Activated CD8-positive, alpha-beta T cell treated with anti-CD3 and anti-CD28 coated beads, Interleukin-2, amount 10 ng/mL, durations not matched to agents 7 days and 5 days (primary cell): ENCODE results near the gene ZNF169. TPM values are rescaled to one million over a fixed set of nuclear protein-coding genes. Genes with fewer than 3 reads are reported as not detected.
"Not testable (repeated sequence)": the region's sequence is repeated elsewhere in the genome, so short reads cannot be mapped to it uniquely, and the experiment has no call there.

Experiments used
- ATAC-seq: fragments of 150-1000 bp; cut with Tn5 transposase; one replicate; pipeline ENCODE4 v1.10.0; 2021; ENCODE audit warnings: moderate library complexity
- CTCF ChIA-PET: fragments of 350-600 bp; sonication (Branson Sonifier 250); formaldehyde crosslinking; loops from one replicate; lab custom pipeline; 2021; ENCODE audit warnings: antibody characterized with exemption; lab: Charles Lee
- POLR2A ChIA-PET: fragments of 350-600 bp; sonication (Branson Sonifier 250); formaldehyde crosslinking; loops from one replicate; lab custom pipeline; 2021; ENCODE audit warnings: antibody characterized with exemption; lab: Charles Lee
- DNase-seq: peaks from one replicate; pipeline ENCODE4 v3.0.0-alpha.2; 2020
- H3K27ac Mint-ChIP-seq: one replicate; pipeline ENCODE4 v1.8.0; 2021; ENCODE audit warnings: mild to moderate bottlenecking, mixed read lengths
- H3K27me3 Mint-ChIP-seq: one replicate; pipeline ENCODE4 v1.8.0; 2021; ENCODE audit warnings: low read depth, mixed read lengths
- H3K36me3 Mint-ChIP-seq: one replicate; pipeline ENCODE4 v1.8.0; 2021; ENCODE audit warnings: low read depth, mixed read lengths
- H3K4me1 Mint-ChIP-seq: one replicate; pipeline ENCODE4 v1.8.0; 2021; ENCODE audit warnings: low read depth, mixed read lengths
- H3K4me3 Mint-ChIP-seq: one replicate; pipeline ENCODE4 v1.8.0; 2021; ENCODE audit warnings: mild to moderate bottlenecking, mixed read lengths
- H3K9me3 Mint-ChIP-seq: one replicate; pipeline ENCODE4 v1.8.0; 2022; ENCODE audit warnings: mixed read lengths; ENCODE audit not compliant: insufficient read depth
- total RNA-seq, 2 experiments: library from RNA; stranded (reverse); gene quantifications; one replicate each; pipeline ENCODE4 v1.2.3, GENCODE V29; 2021

Gene ZNF169
- total RNA-seq, 2 experiments from 2014 or later, result 5.8 to 8.0 TPM

GRCh38 chr9:94328544-94328943, 69.4 kb downstream of the ZNF169 start, which contains the start of gene NUTM2F:
NUTM2F (minus strand) TSS chr9:94328644; CDS start chr9:94328623, 21 bp downstream.
- CTCF ChIA-PET, result not testable (repeated sequence)

GRCh38 chr9:94336445-94336844, 77.3 kb downstream of the ZNF169 start:
- H3K4me3 Mint-ChIP-seq, CTCF ChIA-PET, H3K4me1 Mint-ChIP-seq, H3K27me3 Mint-ChIP-seq, ATAC-seq, H3K9me3 Mint-ChIP-seq, H3K27ac Mint-ChIP-seq, POLR2A ChIA-PET, H3K36me3 Mint-ChIP-seq, DNase-seq: not testable (repeated sequence)

More at GRCh38 chr9:94328544-94328943, 69.4 kb downstream of the ZNF169 start, which contains the start of gene NUTM2F:
- H3K4me3 Mint-ChIP-seq, POLR2A ChIA-PET, H3K9me3 Mint-ChIP-seq, DNase-seq, H3K4me1 Mint-ChIP-seq, H3K27ac Mint-ChIP-seq, H3K36me3 Mint-ChIP-seq, ATAC-seq, H3K27me3 Mint-ChIP-seq: not testable (repeated sequence)

GRCh38 chr9:94338723-94339122, 79.6 kb downstream of the ZNF169 start:
- POLR2A ChIA-PET, DNase-seq, H3K27ac Mint-ChIP-seq, H3K27me3 Mint-ChIP-seq, H3K36me3 Mint-ChIP-seq, H3K9me3 Mint-ChIP-seq, CTCF ChIA-PET, ATAC-seq, H3K4me1 Mint-ChIP-seq, H3K4me3 Mint-ChIP-seq: not testable (repeated sequence)

GRCh38 chr9:94339657-94340056, 80.6 kb downstream of the ZNF169 start:
- H3K9me3 Mint-ChIP-seq, H3K4me1 Mint-ChIP-seq, CTCF ChIA-PET, H3K27me3 Mint-ChIP-seq, H3K36me3 Mint-ChIP-seq, ATAC-seq, H3K27ac Mint-ChIP-seq, H3K4me3 Mint-ChIP-seq, POLR2A ChIA-PET, DNase-seq: not testable (repeated sequence)

DNA sequence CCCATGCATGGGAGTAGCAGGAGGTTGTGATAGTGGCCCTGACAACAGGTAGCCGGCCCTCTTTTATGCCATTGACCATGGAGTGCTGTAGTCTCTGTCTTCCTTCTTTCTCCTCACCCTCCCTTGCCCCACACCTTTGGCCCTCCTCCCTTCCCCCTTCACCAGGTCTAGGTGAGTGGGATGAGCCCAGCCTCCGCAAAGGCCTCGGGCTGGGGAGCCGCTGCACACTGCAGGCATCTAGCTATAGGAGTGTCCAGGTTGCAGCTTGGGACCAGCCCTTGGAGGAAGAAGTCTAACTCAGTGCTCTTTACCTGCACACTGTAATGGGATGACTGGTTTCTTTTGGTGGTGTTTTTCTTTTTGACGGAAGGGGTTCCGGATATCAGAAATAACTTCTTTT, 81.7 kb downstream of the ZNF169 start:
- ATAC-seq, H3K4me3 Mint-ChIP-seq, H3K4me1 Mint-ChIP-seq, H3K27ac Mint-ChIP-seq, H3K9me3 Mint-ChIP-seq, CTCF ChIA-PET, H3K27me3 Mint-ChIP-seq, DNase-seq, H3K36me3 Mint-ChIP-seq: not testable (repeated sequence)
- POLR2A ChIA-PET, result interaction anchor here (0.6 kb wide), 1 partner anchor 162 kb away, joined by 4 read pairs; no protein-coding TSS in a partner anchor

DNA sequence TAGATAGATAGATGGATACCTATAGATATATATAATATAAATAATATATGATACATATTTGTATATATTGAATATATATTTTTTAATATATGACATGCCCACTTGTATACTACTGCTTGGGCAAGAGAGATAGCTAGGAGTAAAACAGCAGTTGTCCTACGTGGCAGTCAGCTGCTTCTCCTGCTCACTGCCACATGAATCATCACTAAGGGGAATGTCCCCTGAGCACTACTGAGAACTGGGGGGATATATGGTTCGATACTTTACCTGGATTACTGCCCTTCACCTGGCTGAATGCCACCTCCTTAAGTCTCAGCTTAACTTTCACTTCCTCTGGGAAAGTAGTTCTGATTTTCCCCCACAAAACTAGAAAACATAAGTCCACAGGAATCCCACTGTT, 82.6 kb downstream of the ZNF169 start:
- H3K27ac Mint-ChIP-seq, H3K9me3 Mint-ChIP-seq, H3K36me3 Mint-ChIP-seq, POLR2A ChIA-PET, CTCF ChIA-PET, H3K4me1 Mint-ChIP-seq, ATAC-seq, H3K27me3 Mint-ChIP-seq, DNase-seq, H3K4me3 Mint-ChIP-seq: not testable (repeated sequence)

- H3K36me3 Mint-ChIP-seq, H3K9me3 Mint-ChIP-seq, CTCF ChIA-PET, H3K27me3 Mint-ChIP-seq, DNase-seq, H3K4me1 Mint-ChIP-seq, H3K4me3 Mint-ChIP-seq, H3K27ac Mint-ChIP-seq, POLR2A ChIA-PET, ATAC-seq: not testable (repeated sequence)
Measured at GRCh38 chr9:94347451-94347850, 88.4 kb downstream of the ZNF169 start.

GRCh38 chr9:94348754-94349153, 89.7 kb downstream of the ZNF169 start:
- DNase-seq, H3K27ac Mint-ChIP-seq, CTCF ChIA-PET, H3K36me3 Mint-ChIP-seq, ATAC-seq, POLR2A ChIA-PET, H3K27me3 Mint-ChIP-seq, H3K9me3 Mint-ChIP-seq, H3K4me3 Mint-ChIP-seq, H3K4me1 Mint-ChIP-seq: not testable (repeated sequence)

Other genes starting within 250 kb of the ZNF169 start
- 1 to 10 TPM; 5.5 to 5.7 TPM for gene PTPDC1, start 174.8 kb upstream of the ZNF169 start, total RNA-seq
- not detected for gene NUTM2F, start 69.3 kb downstream of the ZNF169 start, total RNA-seq